ENCODE data around the gene SAMD4B. TPM values are rescaled to one million over a fixed set of nuclear protein-coding genes. Genes with fewer than 3 reads are reported as not detected.
A peak's percentile ranks its signal among the peaks of the same experiment; 100 is the strongest.

Gene SAMD4B, protein sequence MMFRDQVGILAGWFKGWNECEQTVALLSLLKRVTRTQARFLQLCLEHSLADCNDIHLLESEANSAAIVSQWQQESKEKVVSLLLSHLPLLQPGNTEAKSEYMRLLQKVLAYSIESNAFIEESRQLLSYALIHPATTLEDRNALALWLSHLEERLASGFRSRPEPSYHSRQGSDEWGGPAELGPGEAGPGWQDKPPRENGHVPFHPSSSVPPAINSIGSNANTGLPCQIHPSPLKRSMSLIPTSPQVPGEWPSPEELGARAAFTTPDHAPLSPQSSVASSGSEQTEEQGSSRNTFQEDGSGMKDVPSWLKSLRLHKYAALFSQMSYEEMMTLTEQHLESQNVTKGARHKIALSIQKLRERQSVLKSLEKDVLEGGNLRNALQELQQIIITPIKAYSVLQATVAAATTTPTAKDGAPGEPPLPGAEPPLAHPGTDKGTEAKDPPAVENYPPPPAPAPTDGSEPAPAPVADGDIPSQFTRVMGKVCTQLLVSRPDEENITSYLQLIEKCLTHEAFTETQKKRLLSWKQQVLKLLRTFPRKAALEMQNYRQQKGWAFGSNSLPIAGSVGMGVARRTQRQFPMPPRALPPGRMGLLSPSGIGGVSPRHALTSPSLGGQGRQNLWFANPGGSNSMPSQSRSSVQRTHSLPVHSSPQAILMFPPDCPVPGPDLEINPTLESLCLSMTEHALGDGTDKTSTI
- 100 to 1,000 TPM; 101 to 153 TPM for total RNA-seq

DNA sequence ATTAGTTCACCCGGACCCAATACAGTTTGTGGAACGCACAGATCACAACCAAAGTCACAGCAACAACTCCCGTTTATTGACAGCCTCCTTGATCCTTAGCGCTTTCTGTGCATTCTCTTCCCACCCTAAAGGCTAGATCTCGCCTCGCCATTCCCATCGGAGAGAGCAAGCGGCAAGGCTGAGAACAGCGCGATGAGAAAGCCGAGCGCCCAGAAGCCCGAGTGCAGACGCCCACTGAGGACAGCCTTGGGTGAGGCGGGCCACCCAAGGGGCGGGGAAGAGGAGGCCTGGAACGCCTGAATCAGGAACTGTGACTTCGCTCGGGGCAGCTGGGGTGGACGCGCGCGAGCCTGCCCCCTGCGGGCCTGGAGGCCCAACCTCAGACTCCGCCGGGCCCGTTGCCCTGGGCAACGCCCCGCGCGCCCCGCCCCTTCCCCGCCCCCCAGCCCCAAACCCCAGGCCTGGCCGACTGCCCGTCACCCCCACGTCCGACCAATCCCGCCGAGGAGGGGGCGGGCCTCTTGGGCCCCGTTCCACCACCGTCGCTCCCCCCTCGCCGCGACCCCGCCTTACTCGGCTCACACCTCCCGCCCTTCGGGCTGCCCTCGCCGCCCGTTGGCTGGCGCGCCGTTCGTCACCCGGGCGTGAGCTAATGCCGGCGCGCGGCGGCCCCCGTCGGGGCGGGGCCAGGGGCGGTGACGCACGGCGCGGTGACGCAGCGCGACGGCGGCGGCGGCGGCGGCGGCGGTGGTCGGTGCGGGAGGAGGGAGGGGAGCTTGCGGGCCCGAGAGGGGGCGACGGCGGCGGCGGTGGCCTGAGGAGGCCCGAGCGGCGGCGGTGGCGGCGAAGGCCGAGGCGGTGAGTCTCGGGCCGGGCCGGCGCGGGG, at the start of gene SAMD4B:
Gene SAMD4B, plus strand, starts transcription at position 703 of the 886 bp plus-strand sequence. CDS start 14,473 bp downstream, outside the sequence.
- H3K27ac ChIP-seq = peak within 1 kb of the TSS; percentile 81 to 91
- no peaks in the 10 kb centered on the region for H3K9me3 ChIP-seq
- peak within 1 kb of the TSS; percentile 96 for H3K4me3 ChIP-seq
- H3K36me3 ChIP-seq = no peaks in the 10 kb centered on the region
- H3K4me1 ChIP-seq (ENCODE audit: control insufficient read depth in 1 of 2, low read depth in 2 of 2) = peaks cover 26 to 52% of the 10 kb centered on the region in 2 donors
- DNase-seq (ENCODE audit: low spot score) (peak; percentile 91), ATAC-seq (ENCODE audit: insufficient number of reproducible peaks, low FRiP score, low read depth) (peak; percentile 94)
- H3K27me3 ChIP-seq (replicated peaks; ENCODE audit: insufficient read depth) = no peaks in the 10 kb centered on the region
- peak; percentile 86 for TF ChIP-seq CTCF (IDR thresholded peaks at IDR 0.05)

GRCh38 chr19:39293394-39293793, 48.8 kb upstream of the SAMD4B start:
- H3K36me3 ChIP-seq = no peaks in the 10 kb centered on the region
- ATAC-seq (ENCODE audit: insufficient number of reproducible peaks, low FRiP score, low read depth) (no peak), DNase-seq (ENCODE audit: low spot score) (no peak)
- H3K27ac ChIP-seq = no peak overlapping the region
- no peaks in the 10 kb centered on the region for H3K4me1 ChIP-seq (ENCODE audit: control insufficient read depth in 1 of 2, low read depth in 2 of 2)
- no peak overlapping the region for H3K4me3 ChIP-seq
- no peak for TF ChIP-seq CTCF (IDR thresholded peaks at IDR 0.05)
- no peaks in the 10 kb centered on the region for H3K9me3 ChIP-seq
- H3K27me3 ChIP-seq (replicated peaks; ENCODE audit: insufficient read depth) = no peaks in the 10 kb centered on the region

- ATAC-seq (ENCODE audit: insufficient number of reproducible peaks, low FRiP score, low read depth) (no peak), DNase-seq (ENCODE audit: low spot score) (no peak)
- no peak within 1 kb of the TSS for H3K27ac ChIP-seq
- no peak for TF ChIP-seq CTCF (IDR thresholded peaks at IDR 0.05)
- H3K27me3 ChIP-seq (replicated peaks; ENCODE audit: insufficient read depth) = no peaks in the 10 kb centered on the region
- H3K4me1 ChIP-seq (ENCODE audit: control insufficient read depth in 1 of 2, low read depth in 2 of 2) = no peaks in the 10 kb centered on the region
- H3K4me3 ChIP-seq = no peak within 1 kb of the TSS
- no peaks in the 10 kb centered on the region for H3K9me3 ChIP-seq
- H3K36me3 ChIP-seq = no peaks in the 10 kb centered on the region
These were observed 46.1 kb upstream of the SAMD4B start, which contains the start of gene IFNL1 for GRCh38 chr19:39296055-39296645. IFNL1 (plus strand) TSS chr19:39296407; CDS start chr19:39296422, 15 bp downstream.

DNA sequence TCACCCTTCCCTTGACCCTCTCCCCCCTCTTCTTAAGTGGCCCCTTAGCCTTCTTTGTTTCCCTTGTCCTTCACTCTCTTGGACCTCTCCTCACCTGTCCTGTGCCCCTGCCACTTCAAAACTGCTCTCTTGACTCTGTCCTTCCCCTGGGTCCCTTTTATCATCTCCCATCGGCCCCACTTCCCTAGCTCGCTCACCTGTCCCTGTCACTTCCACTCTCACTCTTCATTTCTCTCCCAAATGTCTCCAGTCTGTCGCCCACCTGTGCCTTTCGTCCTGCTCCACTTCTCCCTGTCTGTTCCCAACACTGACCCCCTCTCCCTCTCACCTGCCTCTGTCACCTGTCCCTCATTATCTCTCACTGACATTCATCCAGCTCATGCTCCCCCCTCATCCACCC, 45.3 kb upstream of the SAMD4B start:
- no peak for ATAC-seq (ENCODE audit: insufficient number of reproducible peaks, low FRiP score, low read depth)
- Histone ChIP-seq H3K36me3 (no peaks in the 10 kb centered on the region), H3K4me1 (ENCODE audit: control insufficient read depth in 1 of 2, low read depth in 2 of 2) (no peaks in the 10 kb centered on the region), H3K27ac (no peak overlapping the region), H3K27me3 (replicated peaks; ENCODE audit: insufficient read depth) (no peaks in the 10 kb centered on the region), H3K9me3 (no peaks in the 10 kb centered on the region), H3K4me3 (no peak overlapping the region)
- TF ChIP-seq CTCF (IDR thresholded peaks at IDR 0.05) = no peak
- no peak for DNase-seq (ENCODE audit: low spot score)

Measured in thoracic aorta (tissue), 2 donors.